ENCODE measurements around the gene RNF152. TPM values are rescaled to one million over a fixed set of nuclear protein-coding genes. Genes with fewer than 3 reads are reported as not detected.

The RNF152 gene
- total and polyA plus RNA-seq, 2 donors (not counting 3 experiments of a cell fraction or from before 2014, with no cell fraction given): 20.8 to 27.5 TPM

- FAIRE-seq: no peak
Measured at GRCh38 chr18:61820882-61821281, 71.9 kb downstream of the RNF152 start.

DNA sequence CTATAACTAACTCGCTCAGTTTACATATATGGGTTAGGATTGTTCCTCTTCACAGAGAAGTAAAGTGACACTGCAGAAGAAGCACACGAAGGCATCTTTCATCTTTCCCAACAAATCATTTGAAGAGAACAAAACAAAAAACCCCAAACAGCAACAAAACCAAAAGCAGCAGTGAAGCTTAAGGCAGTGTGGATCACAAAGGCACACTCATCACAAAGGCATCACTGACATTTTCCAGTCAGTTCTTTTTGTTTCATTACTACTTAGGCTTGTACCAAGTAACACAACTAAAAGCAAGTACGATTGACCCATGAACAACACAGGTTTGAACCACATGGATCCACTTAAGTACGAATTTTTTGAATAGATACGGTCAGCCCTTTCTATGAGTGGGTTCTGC is 75.7 kb downstream of the RNF152 start:
- POLR2A ChIA-PET: no interaction called here
- Histone ChIP-seq H4K20me1 (replicated peaks; ENCODE audit: control insufficient read depth, extremely low read depth, insufficient read depth, low read length) (no peaks in the 10 kb centered on the region), H3K79me2 (ENCODE audit: control insufficient read depth, insufficient read depth, low read length) (peaks cover 12% of the 10 kb centered on the region), H3K4me3 (replicated peaks in 1 of 3; ENCODE audit: insufficient read depth in 1 of 3, low read depth in 1 of 3, low read length in 3 of 3) (no peak overlapping the region), H3K4me1 (ENCODE audit: control insufficient read depth, extremely low read depth, insufficient read depth, low read length) (no peaks in the 10 kb centered on the region), H3K9me1 (replicated peaks; ENCODE audit: control insufficient read depth, extremely low read depth, insufficient read depth, low read length) (no peaks in the 10 kb centered on the region), H3K36me3 (ENCODE audit: control insufficient read depth in 2 of 2, extremely low read depth in 1 of 2, insufficient read depth in 2 of 2, low read length in 2 of 2) (peaks cover 9 to 15% of the 10 kb centered on the region in 2 experiments), H3K27ac (ENCODE audit: insufficient read depth, low read depth, low read length) (no peak overlapping the region), H3K9me3 (replicated peaks; ENCODE audit: control insufficient read depth, insufficient read depth, low read length) (no peaks in the 10 kb centered on the region), H2AFZ (ENCODE audit: low read depth, low read length) (no peak overlapping the region), H3K27me3 (ENCODE audit: control insufficient read depth in 2 of 2, insufficient read depth in 2 of 2, low read length in 2 of 2) (no peaks in the 10 kb centered on the region), H3K4me2 (ENCODE audit: insufficient read depth, low read length) (no peak overlapping the region), H3K9ac (replicated peaks; ENCODE audit: extremely low read depth, insufficient read depth, low read length) (no peak overlapping the region)
- DNase-seq (ENCODE audit: low read depth, low spot score) (no peak), FAIRE-seq (no peak)
- BruUV-seq (replicated peaks): no TSS peak
- dilution Hi-C loops (cut with MboI; ENCODE audit: extremely low pct_ligation_motif_present, low sequenced_read_pairs) (no loop called here), intact Hi-C loops (cut with micrococcal nuclease) (no loop called here)
- CTCF ChIA-PET: no interaction called here
- TF ChIP-seq POLR2A (IDR thresholded peaks at IDR 0.05; ENCODE audit: low read depth, low read length) (no peak), EZH2 (IDR thresholded peaks at IDR 0.05; ENCODE audit: borderline replicate concordance, low read depth, low read length, severe bottlenecking) (no peak), JUN (IDR thresholded peaks at IDR 0.05; ENCODE audit: borderline replicate concordance, insufficient read depth, insufficient read length, low read depth) (no peak), GATA2 (IDR thresholded peaks at IDR 0.05; ENCODE audit: insufficient read depth, insufficient read length, low read depth, low read length) (no peak), FOS (IDR thresholded peaks at IDR 0.05; ENCODE audit: borderline replicate concordance, insufficient read depth, low read length) (no peak), POLR2AphosphoS5 (IDR thresholded peaks at IDR 0.05; ENCODE audit: insufficient read depth, low read depth, low read length) (no peak), MYC (IDR thresholded peaks at IDR 0.05; ENCODE audit: low read depth, low read length) (no peak)
- TF ChIP-seq, protein P1, sequence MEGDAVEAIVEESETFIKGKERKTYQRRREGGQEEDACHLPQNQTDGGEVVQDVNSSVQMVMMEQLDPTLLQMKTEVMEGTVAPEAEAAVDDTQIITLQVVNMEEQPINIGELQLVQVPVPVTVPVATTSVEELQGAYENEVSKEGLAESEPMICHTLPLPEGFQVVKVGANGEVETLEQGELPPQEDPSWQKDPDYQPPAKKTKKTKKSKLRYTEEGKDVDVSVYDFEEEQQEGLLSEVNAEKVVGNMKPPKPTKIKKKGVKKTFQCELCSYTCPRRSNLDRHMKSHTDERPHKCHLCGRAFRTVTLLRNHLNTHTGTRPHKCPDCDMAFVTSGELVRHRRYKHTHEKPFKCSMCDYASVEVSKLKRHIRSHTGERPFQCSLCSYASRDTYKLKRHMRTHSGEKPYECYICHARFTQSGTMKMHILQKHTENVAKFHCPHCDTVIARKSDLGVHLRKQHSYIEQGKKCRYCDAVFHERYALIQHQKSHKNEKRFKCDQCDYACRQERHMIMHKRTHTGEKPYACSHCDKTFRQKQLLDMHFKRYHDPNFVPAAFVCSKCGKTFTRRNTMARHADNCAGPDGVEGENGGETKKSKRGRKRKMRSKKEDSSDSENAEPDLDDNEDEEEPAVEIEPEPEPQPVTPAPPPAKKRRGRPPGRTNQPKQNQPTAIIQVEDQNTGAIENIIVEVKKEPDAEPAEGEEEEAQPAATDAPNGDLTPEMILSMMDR (IDR thresholded peaks at IDR 0.05; ENCODE audit: extremely low read depth in 1 of 2, insufficient read depth in 1 of 2, low read depth in 1 of 2, low read length in 2 of 2): no peak
- TF ChIP-seq, protein P2, sequence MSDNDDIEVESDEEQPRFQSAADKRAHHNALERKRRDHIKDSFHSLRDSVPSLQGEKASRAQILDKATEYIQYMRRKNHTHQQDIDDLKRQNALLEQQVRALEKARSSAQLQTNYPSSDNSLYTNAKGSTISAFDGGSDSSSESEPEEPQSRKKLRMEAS (IDR thresholded peaks at IDR 0.05; ENCODE audit: insufficient read depth, insufficient read length): no peak

More at GRCh38 chr18:61820882-61821281, 71.9 kb downstream of the RNF152 start:
- H3K4me3 ChIP-seq (replicated peaks in 1 of 3; ENCODE audit: insufficient read depth in 1 of 3, low read depth in 1 of 3, low read length in 3 of 3): no peak overlapping the region
- CTCF ChIA-PET: interaction anchor here (0.9 to 1.3 kb wide), 5 partner anchors 9 to 312 kb away, joined by 3 to 6 read pairs (median 3); partner anchors contain the start of gene RNF152
- H2AFZ ChIP-seq (ENCODE audit: low read depth, low read length): no peak overlapping the region
- peaks cover 1 to 6% of the 10 kb centered on the region in 2 experiments for H3K36me3 ChIP-seq (ENCODE audit: control insufficient read depth in 2 of 2, extremely low read depth in 1 of 2, insufficient read depth in 2 of 2, low read length in 2 of 2)
- H4K20me1 ChIP-seq (replicated peaks; ENCODE audit: control insufficient read depth, extremely low read depth, insufficient read depth, low read length): no peaks in the 10 kb centered on the region
- H3K4me1 ChIP-seq (ENCODE audit: control insufficient read depth, extremely low read depth, insufficient read depth, low read length): no peaks in the 10 kb centered on the region
- no peak for TF ChIP-seq FOS (IDR thresholded peaks at IDR 0.05; ENCODE audit: borderline replicate concordance, insufficient read depth, low read length)
- no peak for TF ChIP-seq EZH2 (IDR thresholded peaks at IDR 0.05; ENCODE audit: borderline replicate concordance, low read depth, low read length, severe bottlenecking)
- TF ChIP-seq GATA2 (IDR thresholded peaks at IDR 0.05; ENCODE audit: insufficient read depth, insufficient read length, low read depth, low read length): no peak
- TF ChIP-seq JUN (IDR thresholded peaks at IDR 0.05; ENCODE audit: borderline replicate concordance, insufficient read depth, insufficient read length, low read depth): no peak
- TF ChIP-seq POLR2AphosphoS5 (IDR thresholded peaks at IDR 0.05; ENCODE audit: insufficient read depth, low read depth, low read length): no peak
- no peak for TF ChIP-seq MYC (IDR thresholded peaks at IDR 0.05; ENCODE audit: low read depth, low read length)
- TF ChIP-seq, protein P1 (IDR thresholded peaks at IDR 0.05; ENCODE audit: extremely low read depth in 1 of 2, insufficient read depth in 1 of 2, low read depth in 1 of 2, low read length in 2 of 2): no peak
- no peaks in the 10 kb centered on the region for H3K27me3 ChIP-seq (ENCODE audit: control insufficient read depth in 2 of 2, insufficient read depth in 2 of 2, low read length in 2 of 2)
- H3K27ac ChIP-seq (ENCODE audit: insufficient read depth, low read depth, low read length): no peak overlapping the region
- H3K9me1 ChIP-seq (replicated peaks; ENCODE audit: control insufficient read depth, extremely low read depth, insufficient read depth, low read length): no peaks in the 10 kb centered on the region
- no peak overlapping the region for H3K9ac ChIP-seq (replicated peaks; ENCODE audit: extremely low read depth, insufficient read depth, low read length)
- no peak for DNase-seq (ENCODE audit: low read depth, low spot score)
- H3K9me3 ChIP-seq (replicated peaks; ENCODE audit: control insufficient read depth, insufficient read depth, low read length): no peaks in the 10 kb centered on the region
- dilution Hi-C loops (cut with MboI; ENCODE audit: extremely low pct_ligation_motif_present, low sequenced_read_pairs): no loop called here
- intact Hi-C loops (cut with micrococcal nuclease): no loop called here
- no peak overlapping the region for H3K4me2 ChIP-seq (ENCODE audit: insufficient read depth, low read length)
- H3K79me2 ChIP-seq (ENCODE audit: control insufficient read depth, insufficient read depth, low read length): peaks cover 13% of the 10 kb centered on the region
- no TSS peak for BruUV-seq (replicated peaks)
- POLR2A ChIA-PET: no interaction called here
